H1 (cell line): ENCODE results near the gene EPB41L2. TPM values are rescaled to one million over a fixed set of nuclear protein-coding genes. Genes with fewer than 3 reads are reported as not detected.

ENCODE experiments used
- CTCF ChIA-PET: fragments of 300-600 bp; sonication (Branson Sonifier 250); formaldehyde crosslinking; loops from one replicate; lab custom pipeline; 2021; ENCODE audit not compliant: partially characterized antibody; lab: Charles Lee
- POLR2A ChIA-PET: fragments of 300-600 bp; sonication (Branson Sonifier 250); formaldehyde crosslinking; loops from one replicate; lab custom pipeline; 2021; ENCODE audit warnings: inconsistent platforms; ENCODE audit not compliant: partially characterized antibody; lab: Charles Lee
- DNase-seq, 2 experiments: peaks; one replicate each; pipeline versions ENCODE4 v3.0.0 to v3.0.0-alpha.2; 2010 to 2022; ENCODE audit warnings: low spot score in 2 of 2, low read depth in 1 of 2, mixed read lengths in 1 of 2
- FAIRE-seq: peaks from 2 replicates; lab custom pipeline; 2011; peaks lifted over from hg19 to GRCh38; lab: Jason Lieb, UNC
- H2AFZ ChIP-seq: 2 replicates; pipeline ENCODE4 v1.8.1; 2012; ENCODE audit warnings: low read length, inconsistent platforms
- H2AK5ac ChIP-seq: 2 replicates; pipeline ENCODE4 v1.6.1; 2013; ENCODE audit warnings: low read depth, low read length
- H2BK120ac ChIP-seq: replicated peaks from 2 replicates; pipeline ENCODE3; 2013; ENCODE audit warnings: low read depth, low read length, inconsistent platforms
- H2BK12ac ChIP-seq: 2 replicates; pipeline ENCODE4 v1.6.1; 2013; ENCODE audit warnings: low read depth, low read length
- H2BK15ac ChIP-seq: 2 replicates; pipeline ENCODE4 v1.6.1; 2013; ENCODE audit warnings: low read length
- H2BK20ac ChIP-seq: 2 replicates; pipeline ENCODE4 v1.6.1; 2013; ENCODE audit warnings: low read length
- H2BK5ac ChIP-seq: 2 replicates; pipeline ENCODE4 v1.6.1; 2013; ENCODE audit warnings: low read depth, low read length
- H3K14ac ChIP-seq: 2 replicates; pipeline ENCODE4 v1.6.1; 2013; ENCODE audit warnings: inconsistent platforms; ENCODE audit not compliant: insufficient read length
- H3K18ac ChIP-seq: 2 replicates; pipeline ENCODE4 v1.6.1; 2013; ENCODE audit warnings: low read length; ENCODE audit errors: extremely low read depth
- H3K23ac ChIP-seq: 2 replicates; pipeline ENCODE4 v1.6.1; 2013; ENCODE audit warnings: inconsistent platforms; ENCODE audit not compliant: insufficient read length
- H3K23me2 ChIP-seq: 2 replicates; pipeline ENCODE4 v1.6.1; 2013; ENCODE audit warnings: low read depth, low read length
- H3K27ac ChIP-seq: 2 replicates; pipeline ENCODE4 v1.6.1; 2011; ENCODE audit warnings: low read depth, low read length, inconsistent platforms
- H3K27me3 ChIP-seq, 4 experiments: replicated peaks in 1 of 4; 1 replicate in 1 of 4; 2 replicates in 3 of 4; pipeline versions ENCODE4 v1.6.1 to v1.8.1; 2011 to 2013; ENCODE audit warnings: low read length in 3 of 4, mild to moderate bottlenecking in 3 of 4, inconsistent platforms in 2 of 4, mixed read lengths in 2 of 4, moderate library complexity in 1 of 4; ENCODE audit not compliant: control insufficient read depth in 3 of 4, insufficient read depth in 3 of 4; ENCODE audit errors: extremely low read depth in 1 of 4
- H3K36me3 ChIP-seq, 4 experiments: 2 replicates each; pipeline versions ENCODE4 v1.6.1 to v1.8.1; 2011 to 2013; ENCODE audit warnings: mild to moderate bottlenecking in 4 of 4, low read length in 3 of 4, moderate library complexity in 2 of 4, control low read depth in 1 of 4, inconsistent platforms in 1 of 4; ENCODE audit not compliant: insufficient read depth in 4 of 4, control insufficient read depth in 2 of 4
- H3K4ac ChIP-seq: replicated peaks from 2 replicates; pipeline ENCODE3; 2013; ENCODE audit warnings: low read length, low read depth, mixed read lengths, inconsistent platforms; ENCODE audit not compliant: insufficient read length
- H3K4me1 ChIP-seq, 4 experiments: replicated peaks in 1 of 4; 1 replicate in 1 of 4; 2 replicates in 3 of 4; pipeline versions ENCODE4 v1.6.1 to v1.8.1; 2011 to 2013; ENCODE audit warnings: low read length in 3 of 4, inconsistent platforms in 2 of 4, mixed read lengths in 1 of 4; ENCODE audit not compliant: insufficient read depth in 4 of 4, control insufficient read depth in 3 of 4
- H3K4me2 ChIP-seq, 2 experiments: 2 replicates each; pipeline versions ENCODE4 v1.6.1 to v1.8.1; 2011 to 2013; ENCODE audit warnings: low read depth in 2 of 2, low read length in 2 of 2, control low read depth in 1 of 2, inconsistent platforms in 1 of 2, mild to moderate bottlenecking in 1 of 2; ENCODE audit not compliant: insufficient read depth in 1 of 2
- H3K4me3 ChIP-seq, 4 experiments: fragments of 200-600, 300-600 bp in 1 of 4; sonication (generic), shearing (Covaris generic), sonication (Bioruptor Twin) in 1 of 4; 2 replicates each; pipeline versions ENCODE4 v1.5.1 to v1.8.1; 2011 to 2016; ENCODE audit warnings: low read length in 4 of 4, low read depth in 3 of 4, control low read depth in 2 of 4, inconsistent platforms in 2 of 4, mild to moderate bottlenecking in 2 of 4, mixed read lengths in 1 of 4, moderate library complexity in 1 of 4; ENCODE audit not compliant: insufficient read depth in 2 of 4; ENCODE audit errors: extremely low read depth in 1 of 4
- H3K56ac ChIP-seq: replicated peaks from 2 replicates; pipeline ENCODE3; 2013; ENCODE audit warnings: low read depth, mild to moderate bottlenecking, mixed read lengths, low read length, inconsistent platforms; ENCODE audit not compliant: insufficient read length
- H3K79me1 ChIP-seq: 2 replicates; pipeline ENCODE4 v1.6.1; 2013; ENCODE audit warnings: low read depth, low read length, control low read depth
- H3K79me2 ChIP-seq, 2 experiments: 2 replicates each; pipeline versions ENCODE4 v1.6.1 to v1.8.1; 2012 to 2013; ENCODE audit warnings: low read length in 2 of 2, mild to moderate bottlenecking in 2 of 2, inconsistent platforms in 1 of 2; ENCODE audit not compliant: insufficient read depth in 2 of 2, control insufficient read depth in 1 of 2
- H3K9ac ChIP-seq, 4 experiments: replicated peaks in 1 of 4; 1 replicate in 1 of 4; 2 replicates in 3 of 4; pipeline versions ENCODE4 v1.6.1 to v1.8.1; 2011 to 2013; ENCODE audit warnings: low read depth in 3 of 4, low read length in 3 of 4, control low read depth in 2 of 4, mild to moderate bottlenecking in 2 of 4, moderate library complexity in 2 of 4, inconsistent platforms in 1 of 4; ENCODE audit errors: extremely low read depth in 1 of 4
- H3K9me3 ChIP-seq, 2 experiments: 2 replicates each; pipeline versions ENCODE4 v1.6.1 to v1.8.1; 2012 to 2013; ENCODE audit warnings: mild to moderate bottlenecking in 2 of 2, moderate library complexity in 2 of 2, control low read depth in 1 of 2, inconsistent platforms in 1 of 2, low read depth in 1 of 2, low read length in 1 of 2, mixed read lengths in 1 of 2; ENCODE audit not compliant: insufficient read depth in 2 of 2
- H4K20me1 ChIP-seq, 2 experiments: replicated peaks in 1 of 2; 2 replicates each; pipeline versions ENCODE3 to v1.8.1; 2011 to 2013; ENCODE audit warnings: inconsistent platforms in 2 of 2, low read length in 2 of 2, mild to moderate bottlenecking in 1 of 2; ENCODE audit not compliant: insufficient read depth in 2 of 2, control insufficient read depth in 1 of 2
- H4K5ac ChIP-seq: 2 replicates; pipeline ENCODE4 v1.6.1; 2013; ENCODE audit warnings: low read length, low read depth, mixed read lengths, inconsistent platforms; ENCODE audit not compliant: insufficient read length
- H4K8ac ChIP-seq: 2 replicates; pipeline ENCODE4 v1.8.0; 2013; ENCODE audit warnings: mild to moderate bottlenecking, moderate library complexity, low read length, inconsistent platforms; ENCODE audit not compliant: insufficient read depth; ENCODE audit errors: extremely low read depth
- H4K91ac ChIP-seq: replicated peaks from 2 replicates; pipeline ENCODE3; 2013; ENCODE audit warnings: low read length, mixed read lengths, inconsistent platforms; ENCODE audit not compliant: insufficient read length
- CBX5 ChIP-seq: fragments of 300-800, 300-1000 bp; sonication (generic); IDR thresholded peaks from 2 replicates; pipeline ENCODE4 v1.7.1; 2016; ENCODE audit warnings: antibody characterized with exemption, low read length, low read depth
- POU5F1 ChIP-seq: IDR thresholded peaks from 2 replicates; pipeline ENCODE4 v1.6.1; 2011; ENCODE audit warnings: low read depth, mild to moderate bottlenecking, low read length, moderate library complexity
- WGBS, 2 experiments: shearing (Covaris generic) in 1 of 2; methylation state at CpG; one replicate each; pipeline versions ENCODE4 v1.1.6 to v1.1.7; 2013 to 2015; ENCODE audit warnings: low lambda C conversion rate in 2 of 2, mixed read lengths in 2 of 2, inconsistent platforms in 1 of 2, low coverage in 1 of 2, missing lambda C conversion rate in 1 of 2; ENCODE audit not compliant: insufficient replicate concordance in 2 of 2, insufficient coverage in 1 of 2, insufficient read length in 1 of 2; ENCODE audit errors: extremely low coverage in 1 of 2, missing lambda C conversion rate in 1 of 2; 5-methylcytosine and 5-hydroxymethylcytosine counted together
- polyA plus RNA-seq, 7 experiments: library from polyadenylated mRNA; depleted of rRNA in 3 of 7; stranded (reverse) in 5 of 7; unstranded in 2 of 7; fragments of >200 nt in 5 of 7; fragments of 200-250 nt in 2 of 7; gene quantifications; 1 replicate in 5 of 7; 2 replicates in 1 of 7; 4 replicates in 1 of 7; pipeline versions ENCODE4 v1.2.1 to v1.2.3, GENCODE V29; 2011 to 2013; ENCODE audit warnings: missing spikeins in 2 of 7, mixed read lengths in 2 of 7
- total RNA-seq: library from RNA; stranded (reverse); fragmentation: NEBNext Ultra II Directional; extraction: Animal tissue kit (Norgen Biotek cat#: 25700); gene quantifications from 2 replicates; pipeline ENCODE4 v1.2.1, GENCODE V29; 2021
- TF ChIP-seq, protein P1 (sequence below): IDR thresholded peaks from 2 replicates; pipeline ENCODE4 v1.6.1; 2012; ENCODE audit warnings: low read length, inconsistent platforms

Gene EPB41L2
- total and polyA plus RNA-seq, 2 of the 8 experiments (the other 6 are each of a cell fraction or from before 2014, with no cell fraction given): 22.5 to 123 TPM

DNA sequence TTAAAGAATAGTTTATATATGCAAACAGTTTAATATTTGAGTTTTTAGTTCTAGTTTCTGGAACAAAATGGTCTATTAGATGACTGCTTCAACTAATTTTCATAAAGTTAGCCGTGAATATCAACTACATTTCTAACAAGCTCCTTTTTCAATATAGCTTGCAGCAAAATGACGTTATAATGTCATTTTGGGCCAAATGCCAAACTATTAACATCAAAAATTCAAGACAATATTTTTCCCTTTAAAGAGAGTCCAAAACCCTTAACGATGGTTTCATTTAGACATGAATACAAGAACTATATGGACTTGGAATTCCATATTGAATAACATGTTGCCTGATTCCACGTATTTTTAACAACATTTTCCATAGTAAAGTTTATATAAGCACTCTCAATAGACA is 144.9 kb downstream of the EPB41L2 start:
- no peak overlapping the region for H3K9ac ChIP-seq
- H2BK12ac ChIP-seq: no peak overlapping the region
- no peak overlapping the region for H4K91ac ChIP-seq
- H3K27me3 ChIP-seq: no peaks in the 10 kb centered on the region
- no peak overlapping the region for H2AK5ac ChIP-seq
- H3K23me2 ChIP-seq: no peaks in the 10 kb centered on the region
- H3K18ac ChIP-seq: no peak overlapping the region
- ChIA-PET POLR2A (no interaction called here), CTCF (interaction anchor here (0.6 kb wide), 1 partner anchor 74 kb away, joined by 3 read pairs; no protein-coding TSS in a partner anchor)
- no peak overlapping the region for H3K14ac ChIP-seq
- H4K20me1 ChIP-seq: peaks cover 0 to 3% of the 10 kb centered on the region in 2 experiments
- FAIRE-seq (no peak), DNase-seq (no peak)
- H4K5ac ChIP-seq: no peak overlapping the region
- no peak overlapping the region for H2BK120ac ChIP-seq
- H3K56ac ChIP-seq: no peak overlapping the region
- no peaks in the 10 kb centered on the region; the same call in 1 of the 2 replicates for H3K79me1 ChIP-seq
- no peak overlapping the region for H3K4ac ChIP-seq
- H2BK15ac ChIP-seq: no peak overlapping the region
- no peak overlapping the region for H3K27ac ChIP-seq
- H2BK20ac ChIP-seq: no peak overlapping the region
- H4K8ac ChIP-seq: no peak overlapping the region
- no peak overlapping the region for H2BK5ac ChIP-seq
- no peaks in the 10 kb centered on the region for H3K79me2 ChIP-seq
- H3K4me1 ChIP-seq: no peaks in the 10 kb centered on the region
- no peak overlapping the region for H3K4me3 ChIP-seq
- no peak overlapping the region for H3K4me2 ChIP-seq
- H2AFZ ChIP-seq: no peak overlapping the region
- 0 out of 4 replicates have a peak, but pooled peaks cover 0 to 3% of the 10 kb centered on the region in 2 experiments for H3K9me3 ChIP-seq
- H3K23ac ChIP-seq: no peak overlapping the region
- WGBS, 2 experiments: 95% methylated on average over 4 of the region's 4 CpGs; no CpG with 5 or more reads in 1 of the 2 experiments
- peaks cover 0 to 7% (median 0%) of the 10 kb centered on the region in 4 experiments; a peak in 1 of 8 replicates for H3K36me3 ChIP-seq
- TF ChIP-seq, protein P1, sequence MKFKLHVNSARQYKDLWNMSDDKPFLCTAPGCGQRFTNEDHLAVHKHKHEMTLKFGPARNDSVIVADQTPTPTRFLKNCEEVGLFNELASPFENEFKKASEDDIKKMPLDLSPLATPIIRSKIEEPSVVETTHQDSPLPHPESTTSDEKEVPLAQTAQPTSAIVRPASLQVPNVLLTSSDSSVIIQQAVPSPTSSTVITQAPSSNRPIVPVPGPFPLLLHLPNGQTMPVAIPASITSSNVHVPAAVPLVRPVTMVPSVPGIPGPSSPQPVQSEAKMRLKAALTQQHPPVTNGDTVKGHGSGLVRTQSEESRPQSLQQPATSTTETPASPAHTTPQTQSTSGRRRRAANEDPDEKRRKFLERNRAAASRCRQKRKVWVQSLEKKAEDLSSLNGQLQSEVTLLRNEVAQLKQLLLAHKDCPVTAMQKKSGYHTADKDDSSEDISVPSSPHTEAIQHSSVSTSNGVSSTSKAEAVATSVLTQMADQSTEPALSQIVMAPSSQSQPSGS: no peak
- TF ChIP-seq POU5F1 (no peak), CBX5 (no peak)
